Transverse colon (tissue), 4 donors: Measurements from ENCODE around the gene PGM1. TPM values are rescaled to one million over a fixed set of nuclear protein-coding genes. Genes with fewer than 3 reads are reported as not detected.
A peak's percentile ranks its signal among the peaks of the same experiment; 100 is the strongest.

Experiments used
- DNase-seq: peaks from one replicate; pipeline ENCODE4 v3.0.0-alpha.2; 2019
- H3K27ac ChIP-seq, 4 donors: fragments of 200-600 bp; sonication (generic); 2 replicates each; pipeline ENCODE4 v1.5.1; 2016 to 2018; ENCODE audit warnings: inconsistent platforms in 4 of 4
- H3K27me3 ChIP-seq: fragments of 200-600 bp; sonication (generic); 2 replicates; pipeline ENCODE4 v1.5.1; 2017; ENCODE audit warnings: inconsistent platforms
- H3K36me3 ChIP-seq, 4 donors: fragments of 200-600 bp; sonication (generic); 2 replicates each; pipeline ENCODE4 v1.5.1; 2017 to 2019; ENCODE audit warnings: inconsistent platforms in 4 of 4
- H3K4me1 ChIP-seq, 4 donors: fragments of 200-600 bp; sonication (generic); 2 replicates each; pipeline ENCODE4 v1.5.1; 2017 to 2020; ENCODE audit warnings: inconsistent platforms in 4 of 4
- H3K4me3 ChIP-seq, 4 donors: fragments of 200-600 bp; sonication (generic); 1 replicate in 1 of 4; 2 replicates in 3 of 4; pipeline versions ENCODE4 v1.5.1 to v1.6.1; 2017 to 2019; ENCODE audit warnings: inconsistent platforms in 4 of 4
- H3K9me3 ChIP-seq, 2 donors: fragments of 200-600 bp; sonication (generic); 2 replicates each; pipeline ENCODE4 v1.5.1; 2017 to 2019; ENCODE audit warnings: inconsistent platforms in 2 of 2
- EP300 ChIP-seq: sonication (generic); formaldehyde crosslinking; IDR thresholded peaks from one replicate; pipeline ENCODE4 v1.6.1; 2017; ENCODE audit warnings: antibody characterized with exemption, low read depth
- POLR2A ChIP-seq: fragments of 450-650 bp; IDR thresholded peaks from one replicate; pipeline ENCODE4 v1.6.1; 2016; ENCODE audit warnings: antibody characterized with exemption, mild to moderate bottlenecking, moderate library complexity
- POLR2AphosphoS5 ChIP-seq, 3 donors: sonication (generic); formaldehyde crosslinking; IDR thresholded peaks; one replicate each; pipeline ENCODE4 v1.6.1; 2016; ENCODE audit warnings: antibody characterized with exemption in 3 of 3
- WGBS, 2 donors: methylation state at CpG; one replicate each; pipeline ENCODE4 v1.1.5; 2018; ENCODE audit warnings: low coverage in 1 of 2; 5-methylcytosine and 5-hydroxymethylcytosine counted together
- in situ Hi-C, 4 donors: fragments of 200-750 bp; cut with MboI; loops; one replicate each; pipeline versions ENCODE4 v1.15.0 to v1.15.1; 2017; ENCODE audit warnings: low sequenced_read_pairs in 3 of 4, low pct_ligation_motif_present in 1 of 4, low pct_unique_long_range_greater_than_20kb in 1 of 4
- intact Hi-C: fragments of 100-400 bp; cut with DNase I; formaldehyde crosslinking; loops from one replicate; pipeline ENCODE4 v1.15.1; 2023; ENCODE audit warnings: low total_unique reads
- total RNA-seq, 4 donors: library from RNA; depleted of rRNA; stranded (reverse); fragments of >200 nt; gene quantifications; one replicate each; pipeline ENCODE4 v1.1.0, GENCODE V29; 2016
- TF ChIP-seq, protein P1 (sequence below), 5 experiments: fragments of 200-600 bp in 3 of 5; fragments of 450-650 bp in 2 of 5; sonication (generic) in 3 of 5; IDR thresholded peaks; 1 replicate in 2 of 5; 2 replicates in 3 of 5; pipeline ENCODE4 v1.5.1; 2016 to 2017; ENCODE audit warnings: antibody characterized with exemption in 5 of 5, inconsistent platforms in 3 of 5, mild to moderate bottlenecking in 2 of 5, moderate library complexity in 1 of 5

Gene PGM1
- total RNA-seq, 4 donors from 2014 or later: 45.0 to 144 (median 103) TPM

DNA sequence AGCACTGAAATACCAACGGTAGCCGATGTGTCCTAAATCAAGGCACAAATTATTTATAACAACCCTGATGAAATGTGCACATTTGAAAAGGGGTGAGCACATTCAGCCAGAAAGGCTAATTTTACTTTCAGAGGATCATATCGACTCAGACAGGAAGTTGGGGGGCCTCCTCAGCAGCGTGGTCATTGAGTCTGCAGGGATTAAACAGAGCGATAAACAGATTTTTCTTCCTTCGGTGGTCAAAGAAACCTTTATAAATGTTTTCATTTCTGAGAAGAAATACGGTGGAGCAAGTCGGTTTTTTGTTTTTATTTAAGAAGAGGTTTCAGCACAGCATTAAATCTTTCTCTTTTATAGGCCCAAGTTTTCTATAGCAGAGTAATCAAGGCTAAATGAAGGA lies 45.7 kb downstream of the PGM1 start:
- WGBS, 2 donors: 62 to 75% methylated on average over 8 of the region's 8 CpGs
- H3K9me3 ChIP-seq: no peaks in the 10 kb centered on the region
- no peaks in the 10 kb centered on the region for H3K27me3 ChIP-seq
- H3K4me3 ChIP-seq: no peak overlapping the region
- H3K36me3 ChIP-seq: peaks cover 0 to 11% (median 4%) of the 10 kb centered on the region in 4 donors
- intact Hi-C loops: no loop called here
- in situ Hi-C loops: no loop called here
- no peak for DNase-seq
- no peak for TF ChIP-seq EP300
- TF ChIP-seq POLR2AphosphoS5 (IDR thresholded peaks at IDR 0.05): no peak
- no peak for TF ChIP-seq POLR2A
- TF ChIP-seq, protein P1, sequence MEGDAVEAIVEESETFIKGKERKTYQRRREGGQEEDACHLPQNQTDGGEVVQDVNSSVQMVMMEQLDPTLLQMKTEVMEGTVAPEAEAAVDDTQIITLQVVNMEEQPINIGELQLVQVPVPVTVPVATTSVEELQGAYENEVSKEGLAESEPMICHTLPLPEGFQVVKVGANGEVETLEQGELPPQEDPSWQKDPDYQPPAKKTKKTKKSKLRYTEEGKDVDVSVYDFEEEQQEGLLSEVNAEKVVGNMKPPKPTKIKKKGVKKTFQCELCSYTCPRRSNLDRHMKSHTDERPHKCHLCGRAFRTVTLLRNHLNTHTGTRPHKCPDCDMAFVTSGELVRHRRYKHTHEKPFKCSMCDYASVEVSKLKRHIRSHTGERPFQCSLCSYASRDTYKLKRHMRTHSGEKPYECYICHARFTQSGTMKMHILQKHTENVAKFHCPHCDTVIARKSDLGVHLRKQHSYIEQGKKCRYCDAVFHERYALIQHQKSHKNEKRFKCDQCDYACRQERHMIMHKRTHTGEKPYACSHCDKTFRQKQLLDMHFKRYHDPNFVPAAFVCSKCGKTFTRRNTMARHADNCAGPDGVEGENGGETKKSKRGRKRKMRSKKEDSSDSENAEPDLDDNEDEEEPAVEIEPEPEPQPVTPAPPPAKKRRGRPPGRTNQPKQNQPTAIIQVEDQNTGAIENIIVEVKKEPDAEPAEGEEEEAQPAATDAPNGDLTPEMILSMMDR (IDR thresholded peaks at IDR 0.05): no peak
- H3K4me1 ChIP-seq: peaks cover 3 to 25% (median 8%) of the 10 kb centered on the region in 4 donors
- H3K27ac ChIP-seq: no peak overlapping the region

DNA sequence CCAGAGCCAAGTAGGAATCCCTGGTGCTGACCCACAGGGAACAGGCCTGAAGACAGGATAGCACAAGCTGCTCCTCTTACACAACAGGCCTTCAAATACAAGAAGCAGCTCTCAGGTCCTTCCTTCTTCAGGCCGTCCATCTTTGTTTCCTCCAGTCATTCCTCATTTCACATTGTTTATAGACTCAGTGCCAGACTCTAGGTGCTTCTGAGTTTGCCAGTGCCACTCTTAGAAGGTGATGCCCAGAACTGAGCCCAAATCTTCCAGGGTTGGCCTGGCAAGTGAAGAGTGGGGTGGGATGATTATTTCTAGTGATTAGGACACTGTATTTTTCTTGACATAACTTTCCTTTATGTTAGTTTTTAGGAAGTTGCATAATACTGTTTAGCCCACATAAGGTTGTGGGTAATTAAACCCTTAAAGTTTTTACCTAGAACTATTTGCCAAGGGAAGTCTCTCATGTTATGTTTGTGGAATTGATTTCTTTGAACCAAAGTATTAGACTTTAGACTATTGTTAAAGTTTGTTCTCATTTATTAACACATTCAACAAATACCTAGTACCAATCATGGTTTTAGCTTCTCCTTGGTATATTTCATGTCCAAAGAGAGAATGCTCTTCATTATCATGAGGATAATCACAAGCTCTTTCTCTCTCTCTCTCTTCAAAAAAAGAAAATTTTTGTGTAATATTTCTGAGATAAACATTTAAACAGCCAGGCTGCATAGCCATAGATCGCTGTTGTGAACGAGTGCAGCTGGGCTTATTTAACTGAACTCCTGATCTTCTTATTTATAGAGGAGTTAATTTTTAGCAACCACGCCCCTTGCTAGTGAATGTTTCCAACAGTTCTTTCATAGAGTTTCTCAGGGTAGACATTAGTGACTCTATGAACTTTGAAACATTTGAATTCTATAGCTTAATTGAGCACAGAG lies 47.7 kb downstream of the PGM1 start:
- no peak for DNase-seq
- WGBS, 2 donors: 35 to 44% methylated on average over 4 of the region's 4 CpGs
- Histone ChIP-seq H3K9me3 (no peaks in the 10 kb centered on the region), H3K4me3 (no peak overlapping the region), H3K36me3 (peaks cover 0 to 5% (median 0%) of the 10 kb centered on the region in 4 donors), H3K4me1 (peaks cover 3 to 39% (median 10%) of the 10 kb centered on the region in 4 donors), H3K27ac (peak overlapping the region; percentile 39 to 64 (median 54)), H3K27me3 (no peaks in the 10 kb centered on the region)
- in situ Hi-C loops: no loop called here
- TF ChIP-seq POLR2AphosphoS5 (IDR thresholded peaks at IDR 0.05) (no peak), POLR2A (no peak), EP300 (no peak)
- TF ChIP-seq, protein P1 (IDR thresholded peaks at IDR 0.05): no peak
- intact Hi-C loops: no loop called here

DNA sequence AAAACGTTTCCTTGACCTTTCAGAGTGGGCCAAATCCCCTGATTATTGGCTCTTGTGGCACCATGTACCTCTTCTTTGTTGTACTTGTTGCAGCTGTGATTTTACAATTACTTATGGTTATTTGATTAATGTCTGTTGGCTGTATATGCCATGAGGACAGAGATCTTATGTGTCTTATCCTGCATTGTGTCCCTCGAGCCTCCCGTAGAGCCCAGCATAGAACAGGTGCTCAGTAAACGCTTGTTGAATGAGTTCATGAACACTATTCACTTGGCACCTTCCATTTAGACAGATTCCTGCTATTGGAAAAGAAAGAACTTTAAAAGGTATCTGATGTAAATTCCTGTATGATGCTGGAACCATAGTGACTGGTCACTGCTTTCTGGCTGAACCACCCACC lies 48.4 kb downstream of the PGM1 start:
- H3K4me3 ChIP-seq: no peak overlapping the region
- H3K9me3 ChIP-seq: no peaks in the 10 kb centered on the region
- H3K27ac ChIP-seq: peak overlapping the region; percentile 39 to 64 (median 54)
- TF ChIP-seq POLR2AphosphoS5 (IDR thresholded peaks at IDR 0.05): no peak
- TF ChIP-seq, protein P1 (IDR thresholded peaks at IDR 0.05): no peak
- no peak for TF ChIP-seq POLR2A
- TF ChIP-seq EP300: no peak
- intact Hi-C loops (no loop called here), in situ Hi-C loops (no loop called here)
- WGBS, 2 donors: 52 to 58% methylated on average over 4 of the region's 4 CpGs
- H3K4me1 ChIP-seq: peaks cover 3 to 39% (median 10%) of the 10 kb centered on the region in 4 donors
- DNase-seq: no peak
- no peaks in the 10 kb centered on the region for H3K36me3 ChIP-seq
- H3K27me3 ChIP-seq: no peaks in the 10 kb centered on the region

DNA sequence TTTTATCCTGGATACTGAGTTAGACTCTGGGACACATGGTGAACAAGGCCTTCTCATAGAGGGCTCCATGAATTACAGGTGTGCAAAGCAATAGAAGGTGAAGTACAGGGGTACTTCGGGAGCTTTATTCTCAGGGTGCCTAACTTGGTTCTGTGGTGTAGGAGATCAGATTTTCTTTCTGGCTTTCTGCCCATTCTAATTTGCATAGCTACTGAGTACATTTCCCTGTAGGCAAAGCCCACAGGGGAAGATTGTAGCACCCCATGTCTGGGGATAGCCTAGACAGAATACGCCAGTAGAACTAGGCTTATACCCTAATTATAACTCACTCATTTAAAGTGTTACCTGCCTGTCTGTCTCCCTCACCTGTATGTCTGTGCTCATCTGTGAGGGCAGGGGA lies 49.7 kb downstream of the PGM1 start:
- H3K4me1 ChIP-seq: peaks cover 3 to 39% (median 10%) of the 10 kb centered on the region in 4 donors
- H3K4me3 ChIP-seq: no peak overlapping the region
- WGBS, 2 donors: 80 to 94% methylated on average over 1 to 2 of the region's 2 CpGs
- intact Hi-C loops (no loop called here), in situ Hi-C loops (no loop called here)
- no peak for DNase-seq
- H3K9me3 ChIP-seq: no peaks in the 10 kb centered on the region
- H3K27me3 ChIP-seq: no peaks in the 10 kb centered on the region
- TF ChIP-seq, protein P1 (IDR thresholded peaks at IDR 0.05): no peak
- TF ChIP-seq POLR2A (no peak), EP300 (no peak), POLR2AphosphoS5 (IDR thresholded peaks at IDR 0.05) (no peak)
- H3K36me3 ChIP-seq: no peaks in the 10 kb centered on the region
- H3K27ac ChIP-seq: peak overlapping the region in 1 of 4 donors; percentile 2
